Left ventricle myocardium inferior (tissue), 1 donor: ENCODE data around the gene TRDMT1. TPM values are rescaled to one million over a fixed set of nuclear protein-coding genes. Genes with fewer than 3 reads are reported as not detected.
"Not testable (repeated sequence)": the region's sequence is repeated elsewhere in the genome, so short reads cannot be mapped to it uniquely, and the experiment has no call there.

Experiments used
- DNase-seq: peaks from one replicate; pipeline ENCODE4 v3.0.0-alpha.2; 2020
- H3K27ac ChIP-seq: fragments of 200-600 bp; replicated peaks from 2 replicates; pipeline ENCODE4 v1.8.0; 2021
- H3K27me3 ChIP-seq: fragments of 200-600 bp; 2 replicates; pipeline ENCODE4 v1.8.0; 2021; ENCODE audit warnings: low read depth
- H3K36me3 ChIP-seq: fragments of 200-600 bp; 2 replicates; pipeline ENCODE4 v1.8.0; 2021
- H3K4me1 ChIP-seq: fragments of 200-600 bp; 2 replicates; pipeline ENCODE4 v1.8.0; 2021
- H3K4me3 ChIP-seq: fragments of 200-600 bp; 2 replicates; pipeline ENCODE4 v1.8.0; 2021; ENCODE audit warnings: mild to moderate bottlenecking, moderate library complexity
- H3K9me3 ChIP-seq: fragments of 200-600 bp; replicated peaks from 2 replicates; pipeline ENCODE4 v1.8.0; 2021
- intact Hi-C: fragments of 100-400 bp; cut with micrococcal nuclease; formaldehyde crosslinking; loops from one replicate; pipeline ENCODE4 v1.11.0; 2022
- total RNA-seq: library from RNA; stranded (reverse); fragmentation: NEBNext Ultra II Directional; extraction: Animal tissue kit (Norgen Biotek cat#: 25700); gene quantifications from one replicate; pipeline ENCODE4 v1.2.1, GENCODE V29; 2021
- TF ChIP-seq, protein P1 (sequence below): fragments of 200-600 bp; IDR thresholded peaks from 2 replicates; pipeline ENCODE4 v1.8.0; 2021; ENCODE audit warnings: antibody characterized with exemption, mild to moderate bottlenecking, borderline replicate concordance
- donor health status: DM: no; HTN: yes; CAD: no; lungs with severe emphysema.

Gene TRDMT1
- total RNA-seq, 1 donor from 2014 or later = 4.0 TPM

DNA sequence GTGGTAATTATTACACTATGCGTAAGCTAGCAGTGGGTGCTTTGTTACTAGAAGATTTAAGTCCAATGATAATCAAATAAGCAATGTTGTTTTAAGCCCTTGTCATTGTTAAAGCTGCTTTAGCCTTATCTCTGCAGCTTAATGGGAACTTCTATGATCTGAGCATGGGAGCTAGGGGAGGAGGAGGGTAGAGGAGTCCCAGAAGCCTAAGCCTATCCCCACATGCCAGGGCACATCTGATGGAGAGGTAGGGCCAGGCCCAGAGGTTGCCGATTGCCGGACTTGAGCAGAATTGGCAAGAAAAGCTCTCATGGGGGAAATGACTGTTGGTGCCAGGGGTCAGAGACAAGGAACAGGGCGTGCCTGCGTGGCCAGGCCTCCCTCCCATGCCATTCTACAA is 85.3 kb downstream of the TRDMT1 start:
- DNase-seq = no peak
- Histone ChIP-seq H3K27me3 (no peaks in the 10 kb centered on the region), H3K9me3 (no peaks in the 10 kb centered on the region), H3K4me1 (no peaks in the 10 kb centered on the region), H3K4me3 (no peak overlapping the region), H3K27ac (no peak overlapping the region), H3K36me3 (no peaks in the 10 kb centered on the region)
- TF ChIP-seq, protein P1, sequence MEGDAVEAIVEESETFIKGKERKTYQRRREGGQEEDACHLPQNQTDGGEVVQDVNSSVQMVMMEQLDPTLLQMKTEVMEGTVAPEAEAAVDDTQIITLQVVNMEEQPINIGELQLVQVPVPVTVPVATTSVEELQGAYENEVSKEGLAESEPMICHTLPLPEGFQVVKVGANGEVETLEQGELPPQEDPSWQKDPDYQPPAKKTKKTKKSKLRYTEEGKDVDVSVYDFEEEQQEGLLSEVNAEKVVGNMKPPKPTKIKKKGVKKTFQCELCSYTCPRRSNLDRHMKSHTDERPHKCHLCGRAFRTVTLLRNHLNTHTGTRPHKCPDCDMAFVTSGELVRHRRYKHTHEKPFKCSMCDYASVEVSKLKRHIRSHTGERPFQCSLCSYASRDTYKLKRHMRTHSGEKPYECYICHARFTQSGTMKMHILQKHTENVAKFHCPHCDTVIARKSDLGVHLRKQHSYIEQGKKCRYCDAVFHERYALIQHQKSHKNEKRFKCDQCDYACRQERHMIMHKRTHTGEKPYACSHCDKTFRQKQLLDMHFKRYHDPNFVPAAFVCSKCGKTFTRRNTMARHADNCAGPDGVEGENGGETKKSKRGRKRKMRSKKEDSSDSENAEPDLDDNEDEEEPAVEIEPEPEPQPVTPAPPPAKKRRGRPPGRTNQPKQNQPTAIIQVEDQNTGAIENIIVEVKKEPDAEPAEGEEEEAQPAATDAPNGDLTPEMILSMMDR = no peak
- intact Hi-C loops = no loop called here

DNA sequence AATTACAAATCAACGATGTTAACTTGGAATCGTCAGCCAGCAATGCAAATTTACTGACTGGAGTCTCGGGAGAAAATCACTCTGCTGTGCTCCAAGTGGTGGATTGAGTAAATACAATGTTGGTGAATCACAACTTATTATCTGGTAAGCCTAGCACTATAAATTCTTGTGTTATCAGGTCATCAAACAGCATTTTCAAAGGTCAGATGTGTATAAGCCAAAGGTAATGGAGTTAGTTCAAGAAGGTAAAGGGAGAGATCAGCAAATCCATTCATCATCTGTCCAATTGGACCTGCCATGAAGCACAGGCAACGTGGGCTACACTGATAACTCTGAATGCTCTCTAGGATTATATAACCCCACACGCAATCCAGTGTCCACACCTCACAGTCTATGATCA is 85.8 kb downstream of the TRDMT1 start:
- intact Hi-C loops = no loop called here

DNA sequence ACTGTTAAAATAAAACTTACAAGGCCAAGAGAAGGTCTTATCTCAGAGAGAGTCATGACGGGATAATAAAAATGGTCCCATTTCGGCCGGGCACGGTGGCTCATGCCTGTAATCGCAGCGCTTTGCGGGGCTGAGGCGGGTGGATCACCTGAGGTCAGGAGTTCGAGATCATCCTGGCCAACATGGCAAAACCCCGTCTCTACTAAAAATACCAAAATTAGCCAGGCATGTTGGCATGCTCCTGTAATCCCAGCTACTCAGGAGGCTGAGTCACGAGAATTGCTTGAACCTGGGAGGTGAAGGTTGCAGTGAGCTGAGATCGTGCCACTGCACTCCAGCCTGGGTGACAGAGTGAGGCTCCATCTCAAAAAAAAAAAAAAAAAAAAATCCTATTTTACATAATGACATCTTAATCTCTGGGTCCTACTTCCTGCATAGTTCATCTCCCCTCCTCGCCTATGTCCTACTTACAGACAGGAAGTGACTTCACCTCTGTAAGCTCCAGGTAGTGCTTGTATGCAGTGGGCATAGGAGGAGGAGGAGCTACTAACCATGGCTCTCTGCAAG is 86.5 kb downstream of the TRDMT1 start:
- H3K36me3 ChIP-seq, H3K27ac ChIP-seq, H3K4me3 ChIP-seq, H3K27me3 ChIP-seq, intact Hi-C loops, H3K9me3 ChIP-seq, H3K4me1 ChIP-seq, DNase-seq: not testable (repeated sequence)

More for the DNA sequence above, 85.8 kb downstream of the TRDMT1 start:
- DNase-seq = no peak
- Histone ChIP-seq H3K9me3 (no peaks in the 10 kb centered on the region), H3K36me3 (no peaks in the 10 kb centered on the region), H3K27ac (no peak overlapping the region), H3K4me3 (no peak overlapping the region), H3K27me3 (no peaks in the 10 kb centered on the region), H3K4me1 (no peaks in the 10 kb centered on the region)
- TF ChIP-seq, protein P1 = no peak

DNA sequence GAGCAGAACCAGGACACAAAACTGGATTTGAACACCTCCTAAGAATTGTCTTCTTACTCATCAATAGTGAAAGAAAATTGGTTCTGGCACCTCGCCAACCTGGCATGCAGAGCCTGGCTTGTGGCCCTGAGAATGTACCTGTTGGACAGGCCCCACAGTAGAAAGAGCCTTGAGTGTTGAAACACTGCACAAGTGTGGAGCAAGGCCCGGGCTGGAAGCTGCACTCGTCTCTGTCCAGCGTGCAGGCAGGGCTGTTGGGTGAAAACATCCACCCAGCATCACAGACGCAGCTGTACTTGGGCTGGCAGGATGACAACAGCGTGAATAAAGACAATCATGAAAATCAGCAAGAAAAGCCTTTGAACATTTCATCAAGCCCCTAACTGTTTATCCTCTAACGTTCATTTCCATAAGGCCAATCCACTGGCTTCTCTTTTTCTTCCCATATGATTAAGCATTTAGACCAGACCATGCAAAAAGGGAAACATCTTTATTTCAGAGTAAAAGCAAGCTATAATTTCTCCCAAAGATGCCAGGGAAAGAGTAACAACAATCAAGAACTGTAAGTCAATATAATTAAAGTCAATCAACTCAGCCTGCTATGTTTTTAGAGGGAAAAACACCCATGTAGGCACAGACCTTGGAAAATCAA is 87.5 kb downstream of the TRDMT1 start:
- Histone ChIP-seq H3K36me3 (no peaks in the 10 kb centered on the region), H3K9me3 (no peaks in the 10 kb centered on the region), H3K27me3 (no peaks in the 10 kb centered on the region), H3K4me1 (no peaks in the 10 kb centered on the region), H3K27ac (no peak overlapping the region), H3K4me3 (no peak overlapping the region)
- intact Hi-C loops = no loop called here
- DNase-seq = peak; percentile 19
- TF ChIP-seq, protein P1 = no peak

DNA sequence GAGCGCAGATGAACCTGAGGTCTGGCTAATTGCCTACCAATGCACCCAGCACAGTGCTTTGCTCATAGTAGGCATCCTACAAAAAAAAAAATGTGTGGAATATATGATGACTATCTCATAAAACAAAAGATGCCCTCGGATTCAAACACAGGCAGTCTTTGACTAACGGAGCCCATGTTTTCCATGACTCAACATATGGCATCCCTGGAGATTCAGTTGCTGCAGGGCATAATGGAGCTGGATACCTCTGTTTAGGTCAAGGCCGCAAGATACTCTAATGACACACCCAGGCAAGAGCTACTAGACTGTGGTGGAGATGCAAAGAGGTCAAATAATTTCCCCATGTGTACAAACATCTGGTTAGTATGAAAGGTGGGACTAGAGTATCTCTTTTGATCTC is 88.1 kb downstream of the TRDMT1 start:
- H3K27me3 ChIP-seq = no peaks in the 10 kb centered on the region
- TF ChIP-seq, protein P1 = no peak
- H3K36me3 ChIP-seq = no peaks in the 10 kb centered on the region
- DNase-seq = no peak
- H3K27ac ChIP-seq = no peak overlapping the region
- H3K4me3 ChIP-seq = no peak overlapping the region
- H3K9me3 ChIP-seq = no peaks in the 10 kb centered on the region
- H3K4me1 ChIP-seq = no peaks in the 10 kb centered on the region
- intact Hi-C loops = no loop called here

DNA sequence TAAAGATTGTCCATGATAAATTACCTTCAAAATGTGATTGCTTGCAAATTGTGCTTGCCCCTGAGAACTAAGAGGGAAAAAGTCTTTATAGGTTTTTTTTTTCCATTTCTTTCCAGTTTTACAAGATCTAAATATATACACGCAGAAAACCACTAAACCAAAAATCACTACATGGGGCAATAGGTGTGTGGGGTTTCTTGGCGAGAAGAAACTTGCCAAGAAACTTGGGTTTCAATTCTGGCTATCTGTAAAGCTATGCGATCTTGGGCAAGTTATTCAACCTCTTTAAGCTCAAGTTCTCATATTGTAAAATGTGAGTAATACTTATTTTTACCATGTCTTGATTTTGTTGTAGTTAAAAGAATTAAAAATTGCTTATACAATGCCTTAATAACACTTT is 88.9 kb downstream of the TRDMT1 start:
- no peak for DNase-seq
- no peaks in the 10 kb centered on the region for H3K36me3 ChIP-seq
- no peak overlapping the region for H3K4me3 ChIP-seq
- H3K27me3 ChIP-seq = no peaks in the 10 kb centered on the region
- H3K27ac ChIP-seq = no peak overlapping the region
- no peaks in the 10 kb centered on the region for H3K4me1 ChIP-seq
- intact Hi-C loops = no loop called here
- no peaks in the 10 kb centered on the region for H3K9me3 ChIP-seq
- TF ChIP-seq, protein P1 = no peak
